DND-41 (cell line): ENCODE measurements around the gene CNNM1.

Experiments
- CTCF ChIP-seq: IDR thresholded peaks from 2 replicates; pipeline ENCODE4 v1.5.1; 2012; ENCODE audit warnings: borderline replicate concordance, low read length, moderate library complexity, mild to moderate bottlenecking; ENCODE audit not compliant: poor library complexity, severe bottlenecking; ENCODE audit errors: extremely low read depth
- EZH2 ChIP-seq: IDR thresholded peaks from 3 replicates; pipeline ENCODE4 v1.6.1; 2012; ENCODE audit warnings: borderline replicate concordance, low read depth, mild to moderate bottlenecking, moderate library complexity, low read length, inconsistent platforms; ENCODE audit not compliant: severe bottlenecking

DNA sequence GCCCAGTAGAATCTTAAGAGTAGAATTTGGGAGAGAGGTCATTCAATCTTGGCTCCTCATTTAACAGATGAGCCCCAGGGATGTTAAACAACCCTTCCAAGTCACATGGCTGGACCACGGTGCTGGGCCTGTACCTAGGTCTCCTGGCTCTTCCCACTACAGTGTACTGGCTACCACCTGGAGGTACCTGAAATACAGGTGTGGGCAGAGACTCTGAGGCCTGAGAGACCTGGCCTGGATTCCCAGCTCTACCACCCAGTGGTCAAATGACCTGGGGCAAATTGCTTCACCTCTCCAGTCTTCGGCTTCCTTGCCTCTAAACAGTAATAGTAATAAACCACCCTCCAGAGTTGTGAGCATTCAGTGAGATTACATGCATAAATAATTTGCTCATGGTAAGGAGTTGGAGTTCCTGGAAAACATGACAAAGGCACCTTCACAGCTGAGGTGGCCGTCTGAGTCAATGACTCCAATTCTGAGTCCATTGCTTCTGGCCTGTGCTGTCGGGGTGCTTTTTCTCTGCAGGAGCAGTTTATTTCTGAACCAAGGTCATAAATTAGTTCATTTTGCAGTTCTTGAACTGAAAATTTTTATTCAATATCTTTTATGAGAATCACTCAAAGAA is 98.5 kb downstream of the CNNM1 start:
- TF ChIP-seq CTCF: no peak
- no peak for TF ChIP-seq EZH2
